CD4-positive, alpha-beta memory T cell (primary cell): ENCODE data around the gene SLC25A23. TPM values are rescaled to one million over a fixed set of nuclear protein-coding genes. Genes with fewer than 3 reads are reported as not detected.

Experiments
- CTCF ChIA-PET: fragments of 350-600 bp; sonication (Branson Sonifier 250); formaldehyde crosslinking; loops from one replicate; lab custom pipeline; 2021; ENCODE audit warnings: inconsistent platforms; ENCODE audit not compliant: partially characterized antibody; lab: Charles Lee
- POLR2A ChIA-PET: fragments of 350-600 bp; sonication (Branson Sonifier 250); formaldehyde crosslinking; loops from one replicate; lab custom pipeline; 2021; ENCODE audit not compliant: partially characterized antibody; lab: Charles Lee
- DNase-seq, 5 donors: peaks; one replicate each; pipeline versions ENCODE4 v3.0.0 to v3.0.0-alpha.2; 2020 to 2022; ENCODE audit warnings: mixed read lengths in 1 of 5
- H3K27ac ChIP-seq: one replicate; pipeline ENCODE4 v1.7.0; 2013; ENCODE audit warnings: low read depth, low read length
- H3K27me3 ChIP-seq: 2 replicates; pipeline ENCODE4 v1.7.0; 2013; ENCODE audit warnings: mild to moderate bottlenecking, low read length, moderate library complexity; ENCODE audit not compliant: insufficient read depth
- H3K36me3 ChIP-seq: 2 replicates; pipeline ENCODE4 v1.7.0; 2013; ENCODE audit warnings: mild to moderate bottlenecking, low read length, moderate library complexity; ENCODE audit not compliant: insufficient read depth
- H3K4me1 ChIP-seq: 2 replicates; pipeline ENCODE4 v1.7.0; 2013; ENCODE audit warnings: mild to moderate bottlenecking, low read length, moderate library complexity; ENCODE audit not compliant: insufficient read depth
- H3K4me3 ChIP-seq, 2 donors: one replicate each; pipeline ENCODE4 v1.7.0; 2013; ENCODE audit warnings: low read length in 2 of 2, mild to moderate bottlenecking in 1 of 2
- H3K9me3 ChIP-seq, 2 donors: one replicate each; pipeline ENCODE4 v1.7.0; 2013; ENCODE audit warnings: low read length in 2 of 2, control low read depth in 1 of 2; ENCODE audit not compliant: control insufficient read depth in 1 of 2
- H3K27ac Mint-ChIP-seq, 7 donors: one replicate each; pipeline ENCODE4 v1.8.0; 2020 to 2021; ENCODE audit warnings: mixed read lengths in 7 of 7, mild to moderate bottlenecking in 6 of 7, inconsistent platforms in 3 of 7, moderate library complexity in 3 of 7
- H3K27me3 Mint-ChIP-seq, 2 donors: one replicate each; pipeline ENCODE4 v1.8.0; 2020 to 2021; ENCODE audit warnings: mixed read lengths in 2 of 2
- H3K36me3 Mint-ChIP-seq, 2 donors: one replicate each; pipeline ENCODE4 v1.8.0; 2020 to 2021; ENCODE audit warnings: mixed read lengths in 2 of 2, inconsistent platforms in 1 of 2, mild to moderate bottlenecking in 1 of 2
- H3K4me1 Mint-ChIP-seq, 4 donors: one replicate each; pipeline ENCODE4 v1.8.0; 2020 to 2021; ENCODE audit warnings: mixed read lengths in 4 of 4, mild to moderate bottlenecking in 1 of 4
- H3K4me3 Mint-ChIP-seq, 8 donors: one replicate each; pipeline ENCODE4 v1.8.0; 2020 to 2021; ENCODE audit warnings: mixed read lengths in 8 of 8, mild to moderate bottlenecking in 7 of 8, moderate library complexity in 6 of 8, inconsistent platforms in 3 of 8
- H3K9me3 Mint-ChIP-seq, 8 donors: one replicate each; pipeline ENCODE4 v1.8.0; 2020 to 2021; ENCODE audit warnings: mixed read lengths in 8 of 8, mild to moderate bottlenecking in 5 of 8, inconsistent platforms in 3 of 8, moderate library complexity in 1 of 8
- intact Hi-C: fragments of 100-400 bp; cut with micrococcal nuclease; formaldehyde crosslinking; loops from one replicate; pipeline ENCODE4 v1.15.1; 2023
- polyA plus RNA-seq, 2 donors: library from polyadenylated mRNA; unstranded; fragments of 300-500 nt; fragmentation: Illumina TruSeq; gene quantifications; one replicate each; pipeline ENCODE4 v1.2.3, GENCODE V29; 2021
- total RNA-seq, 2 experiments: library from RNA; stranded (reverse); gene quantifications; one replicate each; pipeline ENCODE4 v1.2.3, GENCODE V29; 2021

Gene SLC25A23
- total and polyA plus RNA-seq, 4 experiments from 2014 or later: 8.2 to 25.5 (median 24.6) TPM

GRCh38 chr19:6499052-6499790 is 39.6 kb upstream of the SLC25A23 start:
- H3K4me3 ChIP-seq: no peak overlapping the region
- no peaks in the 10 kb centered on the region for H3K36me3 ChIP-seq
- H3K9me3 ChIP-seq: no peaks in the 10 kb centered on the region
- no peak for DNase-seq
- no peak overlapping the region for H3K27ac ChIP-seq
- Mint-ChIP-seq H3K27me3 (peaks cover 2 to 11% of the 10 kb centered on the region in 2 donors), H3K36me3 (no peaks in the 10 kb centered on the region), H3K4me3 (no peak overlapping the region), H3K27ac (no peak overlapping the region), H3K9me3 (no peaks in the 10 kb centered on the region), H3K4me1 (peaks cover 8 to 14% (median 11%) of the 10 kb centered on the region in 4 donors)
- peaks cover 7% of the 10 kb centered on the region for H3K27me3 ChIP-seq
- intact Hi-C loops: no loop called here
- H3K4me1 ChIP-seq: peaks cover 12% of the 10 kb centered on the region
- ChIA-PET POLR2A (no interaction called here), CTCF (interaction anchor here (1.2 to 2.3 kb wide), 2 partner anchors 17 to 21 kb away, joined by 3 to 6 read pairs; partner anchors contain the start of gene DENND1C)

- no peaks in the 10 kb centered on the region for H3K36me3 Mint-ChIP-seq
These were observed 38.9 kb upstream of the SLC25A23 start for GRCh38 chr19:6498294-6499036.

GRCh38 chr19:6495947-6496346 is 36.4 kb upstream of the SLC25A23 start:
- H3K36me3 Mint-ChIP-seq: peaks cover 0 to 3% of the 10 kb centered on the region in 2 donors
- peaks cover 0 to 9% (median 3%) of the 10 kb centered on the region in 8 donors for H3K9me3 Mint-ChIP-seq
- Histone ChIP-seq H3K27me3 (no peaks in the 10 kb centered on the region), H3K9me3 (no peaks in the 10 kb centered on the region), H3K4me3 (no peak overlapping the region), H3K4me1 (no peaks in the 10 kb centered on the region), H3K36me3 (no peaks in the 10 kb centered on the region), H3K27ac (no peak overlapping the region)
- H3K27me3 Mint-ChIP-seq: peaks cover 0 to 4% of the 10 kb centered on the region in 2 donors
- no peak overlapping the region for H3K4me3 Mint-ChIP-seq
- no peak overlapping the region for H3K27ac Mint-ChIP-seq
- POLR2A ChIA-PET: interaction anchor here (0.6 kb wide), 1 partner anchor 15 kb away, joined by 3 read pairs; the partner anchor contains the start of gene DENND1C
- DNase-seq: no peak
- H3K4me1 Mint-ChIP-seq: peaks cover 1 to 7% (median 5%) of the 10 kb centered on the region in 4 donors
- CTCF ChIA-PET: no interaction called here
- intact Hi-C loops: no loop called here

More at GRCh38 chr19:6498294-6499036, 38.9 kb upstream of the SLC25A23 start:
- peaks cover 8 to 13% (median 9%) of the 10 kb centered on the region in 4 donors for H3K4me1 Mint-ChIP-seq
- H3K4me1 ChIP-seq: peaks cover 12% of the 10 kb centered on the region
- no peak overlapping the region for H3K27ac Mint-ChIP-seq
- no peak for DNase-seq
- intact Hi-C loops: no loop called here
- H3K27me3 Mint-ChIP-seq: peaks cover 2 to 8% of the 10 kb centered on the region in 2 donors
- H3K4me3 Mint-ChIP-seq: peak overlapping the region in 1 of 8 donors; percentile 45
- POLR2A ChIA-PET: no interaction called here
- H3K27ac ChIP-seq: no peak overlapping the region
- H3K9me3 ChIP-seq: no peaks in the 10 kb centered on the region
- H3K36me3 ChIP-seq: no peaks in the 10 kb centered on the region
- H3K9me3 Mint-ChIP-seq: no peaks in the 10 kb centered on the region
- no peak overlapping the region for H3K4me3 ChIP-seq
- H3K27me3 ChIP-seq: peaks cover 7% of the 10 kb centered on the region
- CTCF ChIA-PET: interaction anchor here (0.6 to 2.3 kb wide), 2 partner anchors 16 to 238 kb away, joined by 3 to 6 read pairs; partner anchors contain the start of gene DENND1C

GRCh38 chr19:6494438-6495036 is 34.9 kb upstream of the SLC25A23 start:
- DNase-seq: no peak
- POLR2A ChIA-PET: no interaction called here
- Mint-ChIP-seq H3K36me3 (peaks cover 0 to 3% of the 10 kb centered on the region in 2 donors), H3K27ac (peak overlapping the region in 1 of 7 donors; percentile 86), H3K4me1 (peaks cover 9 to 16% (median 13%) of the 10 kb centered on the region in 4 donors), H3K4me3 (no peak overlapping the region), H3K27me3 (peaks cover 0 to 4% of the 10 kb centered on the region in 2 donors), H3K9me3 (peaks cover 0 to 9% (median 3%) of the 10 kb centered on the region in 8 donors)
- H3K36me3 ChIP-seq: no peaks in the 10 kb centered on the region
- H3K4me3 ChIP-seq: no peak overlapping the region
- H3K9me3 ChIP-seq: no peaks in the 10 kb centered on the region
- no peaks in the 10 kb centered on the region for H3K27me3 ChIP-seq
- CTCF ChIA-PET: no interaction called here
- H3K4me1 ChIP-seq: peaks cover 7% of the 10 kb centered on the region
- intact Hi-C loops: no loop called here
- no peak overlapping the region for H3K27ac ChIP-seq

- intact Hi-C loops: no loop called here
- Mint-ChIP-seq H3K9me3 (peaks cover 0 to 9% (median 3%) of the 10 kb centered on the region in 8 donors), H3K27me3 (no peaks in the 10 kb centered on the region), H3K4me1 (peaks cover 10 to 21% (median 12%) of the 10 kb centered on the region in 4 donors), H3K27ac (peak overlapping the region in 1 of 7 donors; percentile 48), H3K36me3 (peaks cover 0 to 3% of the 10 kb centered on the region in 2 donors), H3K4me3 (no peak overlapping the region)
- H3K9me3 ChIP-seq: no peaks in the 10 kb centered on the region
- H3K27ac ChIP-seq: no peak overlapping the region
- DNase-seq: no peak
- H3K4me3 ChIP-seq: no peak overlapping the region
- ChIA-PET POLR2A (interaction anchor here (2.1 kb wide), 1 partner anchor 10 kb away, joined by 9 read pairs; the partner anchor contains the start of gene DENND1C), CTCF (interaction anchor here (1.3 kb wide), 1 partner anchor 11 kb away, joined by 3 read pairs; no protein-coding TSS in a partner anchor)
- no peaks in the 10 kb centered on the region for H3K27me3 ChIP-seq
- peaks cover 13% of the 10 kb centered on the region for H3K4me1 ChIP-seq
- no peaks in the 10 kb centered on the region for H3K36me3 ChIP-seq
These were observed 32.4 kb upstream of the SLC25A23 start for GRCh38 chr19:6491802-6492592.

- H3K27ac Mint-ChIP-seq: peak overlapping the region; percentile 39 to 91 (median 75)
These were observed 30.5 kb upstream of the SLC25A23 start for GRCh38 chr19:6490134-6490533.

More at GRCh38 chr19:6490134-6490533, 30.5 kb upstream of the SLC25A23 start:
- peaks cover 13% of the 10 kb centered on the region for H3K4me1 ChIP-seq
- intact Hi-C loops: no loop called here
- Mint-ChIP-seq H3K4me1 (peaks cover 10 to 21% (median 12%) of the 10 kb centered on the region in 4 donors), H3K27me3 (no peaks in the 10 kb centered on the region), H3K9me3 (peaks cover 0 to 9% (median 3%) of the 10 kb centered on the region in 8 donors), H3K36me3 (peaks cover 0 to 3% of the 10 kb centered on the region in 2 donors), H3K4me3 (peak overlapping the region; percentile 77 to 88 (median 82))
- POLR2A ChIA-PET: interaction anchor here (0.8 to 1.5 kb wide), 2 partner anchors 9 to 118 kb away, joined by 3 to 11 read pairs; partner anchors contain the start of gene DENND1C
- no peaks in the 10 kb centered on the region for H3K9me3 ChIP-seq
- no peaks in the 10 kb centered on the region for H3K27me3 ChIP-seq
- CTCF ChIA-PET: interaction anchor here (1.5 kb wide), 1 partner anchor 27 kb away, joined by 4 read pairs; no protein-coding TSS in a partner anchor
- H3K4me3 ChIP-seq: peak overlapping the region in 1 of 2 donors; percentile 43
- H3K36me3 ChIP-seq: no peaks in the 10 kb centered on the region
- peak overlapping the region; percentile 41 for H3K27ac ChIP-seq
- no peak for DNase-seq
